NCI-H1417 treated with DMSO at 0.1 percent for 48 hours (cell line): ENCODE results near the gene NCAM1.

Experiments
- DNase-seq: peaks from one replicate; lab custom pipeline; 2025; lab: John Stamatoyannopoulos, UW

Gene NCAM1

DNA sequence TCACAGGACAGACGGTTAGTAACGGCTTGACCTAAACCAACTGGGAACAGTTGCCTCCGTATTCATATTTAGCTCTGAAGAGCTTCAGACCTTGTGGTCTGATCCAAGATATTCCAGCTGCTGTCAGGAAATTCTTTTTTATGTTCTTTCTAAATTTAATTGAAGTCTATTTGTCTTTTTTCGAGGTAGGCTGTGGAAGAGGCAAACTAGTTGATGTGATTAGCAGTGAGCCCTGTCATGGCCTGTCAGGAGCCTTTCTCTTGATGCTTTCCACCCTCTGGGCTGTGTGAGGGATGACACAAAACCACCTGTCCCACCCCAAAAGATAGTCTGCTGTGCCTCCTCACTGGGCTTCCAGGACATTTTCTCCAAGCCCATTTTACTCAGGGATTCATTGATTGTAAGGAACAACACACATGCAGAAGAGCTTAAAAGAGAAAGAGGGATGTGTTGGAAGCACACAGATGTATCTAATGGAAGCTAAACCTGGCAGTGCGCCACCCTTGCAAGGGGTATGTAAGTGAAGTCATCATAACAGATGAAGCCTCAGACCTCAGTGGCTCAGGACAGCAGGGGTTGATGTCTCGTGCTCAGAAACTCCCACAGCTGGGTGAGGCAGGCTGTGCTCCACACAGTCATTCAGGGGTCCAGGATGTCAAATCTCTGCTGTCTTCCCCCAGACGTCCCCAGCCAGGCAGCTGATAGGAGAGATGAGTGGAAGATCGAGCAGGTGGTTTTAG is 170.0 kb downstream of the NCAM1 start:
- no peak for DNase-seq

DNA sequence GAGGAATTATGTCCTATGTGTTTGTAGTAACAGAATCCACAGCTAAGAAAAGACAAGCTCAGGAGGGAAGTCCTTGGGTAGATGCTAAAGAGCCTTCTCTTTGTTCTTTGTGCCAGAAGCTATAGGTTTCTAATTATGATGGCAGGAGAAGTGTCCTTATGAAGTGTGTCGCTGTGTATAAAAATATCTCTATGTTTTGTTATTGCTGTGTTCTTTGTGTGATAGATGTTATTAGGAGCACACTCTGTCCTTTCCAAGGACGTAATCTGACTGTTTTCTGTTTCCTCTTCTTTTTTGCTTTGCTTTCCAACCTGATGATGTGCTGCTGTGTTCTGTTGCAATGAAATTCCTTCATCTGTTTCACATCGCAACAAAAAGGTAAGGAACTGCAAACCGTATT is 171.9 kb downstream of the NCAM1 start:
- no peak for DNase-seq

DNA sequence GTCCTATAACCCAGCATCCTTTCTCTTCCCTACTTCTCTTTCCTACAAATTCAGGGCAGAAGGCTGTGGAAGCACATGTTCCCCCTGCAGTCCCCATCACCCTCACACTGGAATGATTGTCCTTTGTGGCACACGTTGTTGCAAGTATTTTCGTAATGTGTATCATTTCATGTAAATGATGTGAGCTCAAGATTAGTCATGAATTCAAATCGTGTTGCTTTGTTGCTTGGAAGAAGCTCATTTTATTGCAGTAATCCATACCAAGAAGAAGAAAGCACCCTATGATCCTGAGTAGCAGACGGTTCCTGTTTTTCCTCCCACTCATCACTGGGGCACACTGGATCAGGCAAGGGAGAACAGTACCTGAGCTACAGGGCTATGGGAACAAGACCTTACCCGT is 173.4 kb downstream of the NCAM1 start:
- DNase-seq: no peak

DNA sequence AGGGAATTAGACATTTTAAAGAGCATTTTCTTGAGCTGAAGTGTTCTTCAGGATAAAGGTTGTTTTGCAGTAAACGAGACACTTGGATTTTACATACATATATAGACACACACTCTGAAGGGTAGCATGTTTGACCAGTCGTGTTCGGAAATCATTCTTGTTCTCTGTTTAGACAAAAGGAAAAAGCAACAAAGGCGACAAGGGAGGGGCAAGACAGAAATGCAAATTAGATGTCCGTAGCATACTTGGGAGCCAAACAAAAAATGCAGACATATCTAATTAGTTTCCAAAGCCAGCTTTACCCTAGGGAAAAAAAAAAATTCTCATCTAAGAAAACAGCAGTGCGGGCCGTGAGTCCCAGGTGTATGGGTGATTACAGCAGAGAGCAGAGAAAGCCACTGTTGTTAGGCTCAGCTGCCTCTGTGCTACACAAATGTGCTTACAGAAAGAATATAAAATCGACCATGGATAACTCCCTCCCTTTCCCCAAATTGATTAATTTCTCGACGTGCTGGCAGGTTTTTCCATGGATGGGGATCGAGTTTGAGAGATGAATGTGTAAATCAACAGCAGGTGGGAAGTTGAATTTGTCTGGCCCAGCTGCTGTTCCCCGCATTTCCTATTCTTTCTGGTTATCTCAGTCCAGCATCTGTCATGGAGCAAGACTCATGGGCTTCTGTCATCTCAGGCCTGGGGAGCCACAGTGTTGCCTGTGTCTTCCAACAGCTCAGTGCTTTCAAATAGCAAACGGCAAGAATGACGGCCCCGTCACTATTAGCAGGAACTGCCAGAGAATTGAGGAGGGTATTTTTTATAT is 176.7 kb downstream of the NCAM1 start:
- peak; percentile 33 for DNase-seq

DNA sequence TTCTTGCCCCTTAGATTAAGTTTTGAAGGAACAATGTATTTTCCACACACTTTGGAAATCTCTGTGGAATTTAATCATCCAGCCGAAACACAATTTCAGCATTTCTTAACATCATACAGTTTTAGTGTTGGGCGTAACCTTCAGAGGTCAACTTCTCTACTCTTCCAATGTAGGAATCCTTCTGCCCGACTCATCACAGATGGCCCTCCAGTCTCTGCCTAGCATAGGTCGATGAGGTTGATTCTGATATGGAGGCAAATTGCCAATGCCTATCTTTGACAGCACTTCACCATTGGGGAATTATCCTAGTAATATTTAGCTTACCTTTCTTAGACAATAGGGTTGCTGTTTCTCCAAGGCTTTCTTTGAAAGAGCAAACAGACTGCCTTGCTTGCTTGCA is 177.5 kb downstream of the NCAM1 start:
- no peak for DNase-seq

DNA sequence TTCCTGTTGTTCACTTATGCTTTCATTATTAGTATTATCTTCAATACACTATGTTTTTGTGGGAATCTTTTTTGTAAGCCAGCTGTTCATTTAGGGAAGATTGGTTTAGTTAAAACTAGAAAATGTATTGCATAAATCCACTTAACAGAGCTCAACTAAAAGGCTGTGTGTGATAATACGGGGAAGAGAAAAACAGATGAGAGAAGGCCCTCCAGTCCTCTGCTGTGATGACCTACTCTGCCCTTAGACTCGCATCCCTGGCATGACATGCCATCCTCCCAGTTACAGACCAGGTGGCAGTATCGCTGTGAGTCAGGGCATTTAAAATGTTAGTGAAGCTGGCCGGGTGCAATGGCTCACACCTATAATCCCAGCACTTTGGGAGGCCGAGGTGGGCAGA is 179.8 kb downstream of the NCAM1 start:
- DNase-seq: no peak

DNA sequence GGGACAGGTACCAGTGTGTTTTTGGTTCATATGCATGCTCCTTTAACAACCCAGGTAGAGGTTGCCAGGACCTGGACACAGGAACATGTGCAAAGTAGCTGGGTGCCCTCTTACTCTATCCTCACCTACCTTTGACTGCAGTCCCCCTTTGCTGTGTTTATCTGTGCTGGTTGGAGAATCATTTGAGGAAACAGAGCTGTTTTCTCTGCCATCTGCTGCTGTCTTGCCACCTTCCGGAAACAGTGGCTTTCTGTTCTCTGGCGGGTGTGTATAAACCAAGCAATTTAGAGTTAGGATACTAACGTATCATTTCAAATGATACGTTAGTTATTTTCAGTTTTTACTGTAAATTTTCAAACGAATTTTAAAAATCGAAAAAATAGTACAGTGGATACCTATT is 181.3 kb downstream of the NCAM1 start:
- no peak for DNase-seq

DNA sequence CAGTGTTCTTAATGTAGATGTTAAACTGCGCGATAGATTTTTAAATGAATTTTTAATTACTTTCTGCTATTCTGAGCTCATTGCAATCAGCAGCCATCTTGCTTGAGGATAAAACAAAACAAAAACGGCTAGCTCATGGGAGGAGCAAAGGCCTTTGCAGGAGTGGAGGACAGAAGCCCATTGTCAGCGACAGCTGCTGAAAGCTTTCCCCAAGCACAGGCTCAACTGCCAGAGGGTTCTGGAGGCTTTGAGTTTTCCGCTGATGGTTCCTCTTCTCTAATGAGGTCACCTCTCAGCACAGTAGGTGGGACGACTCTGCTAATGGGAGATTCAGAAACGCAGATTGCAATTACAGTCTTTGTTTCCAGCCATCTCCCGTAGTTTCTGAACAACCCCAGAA is 186.0 kb downstream of the NCAM1 start:
- DNase-seq: peak; percentile 78

DNA sequence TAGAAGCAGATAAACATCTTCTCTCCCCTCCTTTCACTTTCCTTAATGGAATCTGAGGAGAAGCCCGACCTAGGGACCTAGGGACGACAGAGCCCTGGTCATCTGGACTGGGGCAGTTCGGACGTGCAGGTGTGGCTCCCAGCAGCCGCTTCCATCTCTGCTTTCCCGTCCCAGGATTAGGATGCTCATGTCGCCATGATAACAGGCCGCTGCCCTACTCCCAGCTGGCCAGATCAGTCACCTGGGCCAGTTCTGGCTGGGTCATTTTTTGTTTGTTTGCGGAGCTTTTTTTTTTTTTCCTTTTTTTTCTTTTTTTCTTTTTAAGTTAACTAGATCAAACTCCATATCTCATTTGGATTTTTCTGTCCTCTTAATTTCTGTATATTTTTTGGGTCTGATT is 186.9 kb downstream of the NCAM1 start:
- no peak for DNase-seq

DNA sequence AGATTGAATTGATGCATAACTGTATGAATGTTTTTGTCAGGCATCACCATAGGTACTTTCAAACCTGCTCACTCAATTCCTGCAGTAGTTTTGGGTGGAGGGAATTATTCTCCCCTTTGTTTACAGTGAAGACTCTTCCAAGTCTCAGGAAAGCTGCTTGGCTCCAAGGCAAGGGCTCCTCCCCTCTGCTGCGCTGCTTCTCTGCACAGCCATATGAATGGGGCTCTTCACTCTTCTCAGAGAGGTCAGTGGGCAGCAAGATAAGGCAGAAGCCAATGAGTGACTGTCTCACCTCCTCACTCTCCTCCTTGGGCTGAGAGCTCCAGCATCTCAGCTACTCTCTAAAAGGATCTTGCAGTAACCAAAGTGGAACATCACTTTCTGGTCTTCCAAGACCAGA is 187.4 kb downstream of the NCAM1 start:
- no peak for DNase-seq

DNA sequence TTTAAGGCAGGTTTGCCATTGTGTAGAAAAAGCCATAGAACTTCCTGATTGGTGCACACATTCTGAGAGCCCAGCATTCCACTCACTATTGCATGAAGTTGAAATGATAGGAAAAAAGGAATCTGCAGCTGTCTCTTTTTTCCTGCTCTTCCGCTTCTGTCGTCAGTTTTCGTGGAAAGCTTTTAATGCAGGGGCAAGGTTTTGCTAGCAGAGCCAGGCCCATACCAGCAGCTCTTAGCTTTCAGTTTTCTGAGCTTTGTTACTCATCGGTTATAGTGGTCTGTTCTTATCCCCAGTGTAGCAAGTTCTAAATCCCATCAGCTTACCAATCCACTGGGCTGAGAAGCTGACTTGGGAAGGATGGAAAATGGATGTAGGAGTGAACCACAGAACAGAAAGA is 190.3 kb downstream of the NCAM1 start:
- no peak for DNase-seq

DNA sequence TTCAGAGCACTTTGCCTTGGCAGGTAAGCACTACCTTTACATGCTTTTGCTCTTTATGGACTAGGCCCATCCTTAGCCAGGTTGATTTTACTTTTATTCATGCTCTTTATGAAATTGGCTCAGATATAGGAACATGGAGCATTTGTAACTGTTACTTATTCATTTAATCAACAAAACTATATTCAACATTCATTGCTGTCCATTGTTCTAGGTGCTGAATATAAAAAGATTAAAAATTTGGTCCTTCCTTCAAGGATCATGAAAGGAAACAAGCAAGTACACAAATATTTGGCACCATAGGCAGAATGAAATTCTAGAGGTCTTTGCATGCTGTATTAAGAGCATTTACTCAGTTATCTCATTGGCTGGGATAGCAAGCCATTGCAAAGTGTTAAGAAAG is 191.3 kb downstream of the NCAM1 start:
- no peak for DNase-seq

DNA sequence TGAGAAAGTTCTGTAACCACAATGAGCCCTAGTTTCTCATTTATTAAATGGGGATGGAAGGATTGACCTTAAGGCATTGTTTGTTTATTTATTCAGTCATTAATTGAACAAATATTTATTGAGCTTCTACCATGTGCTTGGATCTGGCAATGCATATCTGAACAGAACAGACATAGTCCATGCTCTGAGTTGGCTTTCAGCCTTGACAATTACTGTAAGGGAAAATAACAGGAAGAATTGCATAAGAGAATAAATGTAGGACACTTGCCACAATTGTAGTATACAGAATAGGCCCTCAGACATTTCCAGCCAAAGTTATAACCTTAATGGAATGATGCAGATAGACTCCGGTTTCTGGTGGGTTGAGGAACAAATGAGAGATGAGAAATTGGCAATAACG is 192.6 kb downstream of the NCAM1 start:
- DNase-seq: no peak

DNA sequence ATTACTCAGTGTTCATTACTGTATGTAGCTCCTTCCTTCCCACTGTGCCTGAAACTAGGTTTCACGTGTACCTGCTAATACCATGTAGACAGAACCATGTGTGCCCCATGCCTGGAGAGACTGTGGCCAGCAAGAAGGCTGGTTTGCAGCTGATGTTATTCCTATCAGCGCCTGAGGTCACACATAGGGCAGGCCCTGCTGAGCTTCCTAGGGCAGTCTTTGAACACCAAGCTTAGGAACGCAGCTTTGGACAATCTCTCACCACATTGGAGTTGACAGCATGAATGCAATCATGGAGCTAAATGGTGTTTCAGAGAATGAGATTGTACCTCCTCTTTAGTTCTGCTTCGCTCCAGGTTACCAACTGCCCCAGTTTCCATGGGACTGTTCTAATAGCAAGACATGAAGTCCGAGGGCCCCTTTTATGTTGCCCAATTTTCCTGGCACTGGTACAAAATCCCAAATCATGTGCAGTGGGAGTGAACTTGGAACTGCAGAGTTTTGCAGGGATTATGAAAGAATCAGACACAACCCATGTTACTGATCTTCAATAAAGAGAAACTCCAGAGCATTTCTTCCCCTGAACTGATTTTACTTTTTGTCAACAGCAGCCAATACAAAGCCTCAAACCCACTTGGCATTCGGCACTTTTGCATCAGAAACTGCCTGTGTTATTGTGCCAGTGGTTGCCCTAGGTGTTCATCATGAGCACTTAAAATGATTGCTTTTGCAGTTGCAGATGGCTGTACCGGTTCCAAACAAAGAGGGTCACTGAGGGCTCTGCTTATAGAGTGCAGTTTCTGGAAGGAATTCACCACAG is 199.0 kb downstream of the NCAM1 start:
- no peak for DNase-seq

DNA sequence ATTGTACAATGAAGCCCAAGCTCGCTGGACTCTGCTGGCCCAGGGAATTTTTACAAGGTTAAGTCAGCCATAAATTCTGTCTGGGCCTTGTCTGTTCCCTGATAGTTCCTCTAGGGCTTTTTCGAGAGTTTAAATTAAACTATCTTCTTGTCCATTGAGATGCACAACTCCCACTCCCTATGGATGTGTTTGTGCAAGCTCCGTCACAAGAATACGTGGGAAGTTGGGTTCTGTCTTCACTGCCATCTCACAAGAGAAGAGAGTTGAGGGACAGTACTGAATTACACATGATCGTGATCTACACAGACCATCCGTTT is 199.5 kb downstream of the NCAM1 start:
- DNase-seq: no peak

DNA sequence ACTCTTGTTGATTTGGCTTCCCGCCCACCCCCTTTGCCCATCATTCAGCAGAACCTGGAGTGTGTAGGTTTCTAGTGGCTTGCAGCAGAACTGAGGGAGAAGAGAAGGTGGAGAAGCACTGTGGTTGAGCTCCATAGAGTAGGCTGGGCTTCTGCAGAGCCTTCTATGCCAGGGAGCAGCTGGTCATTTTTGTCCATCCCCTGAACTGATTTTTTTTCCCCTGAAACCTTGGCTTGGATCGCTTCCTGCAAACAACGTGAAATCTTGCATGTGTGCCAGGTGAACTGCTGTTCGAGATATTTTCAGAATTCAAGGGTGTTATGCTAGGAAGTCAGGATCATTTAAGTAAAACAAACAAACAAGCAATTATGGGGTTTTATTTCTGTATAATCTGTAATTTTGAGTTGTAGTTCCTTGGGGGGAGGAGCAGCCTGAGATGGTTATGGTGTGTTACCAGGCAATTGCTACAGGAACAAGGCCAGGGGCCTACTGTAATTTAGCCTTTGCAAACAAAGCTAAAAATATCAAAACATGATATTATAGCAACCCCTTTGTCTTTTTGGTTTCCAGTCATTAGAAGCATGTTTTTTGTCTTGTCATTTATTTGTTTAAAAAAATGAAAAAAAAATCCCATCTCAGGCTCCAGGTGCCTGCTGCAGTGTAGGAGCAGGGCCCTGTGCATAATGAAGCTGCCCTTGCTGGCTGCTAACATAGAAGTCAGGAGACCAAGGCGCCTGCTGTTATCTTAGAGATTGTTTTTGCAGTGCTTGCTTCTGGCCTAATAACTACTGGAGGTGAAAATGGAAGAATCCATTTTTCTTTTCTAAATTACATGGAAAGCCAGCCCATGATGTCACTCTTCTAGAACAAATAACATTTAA is 200.7 kb downstream of the NCAM1 start:
- peak; percentile 95 for DNase-seq

DNA sequence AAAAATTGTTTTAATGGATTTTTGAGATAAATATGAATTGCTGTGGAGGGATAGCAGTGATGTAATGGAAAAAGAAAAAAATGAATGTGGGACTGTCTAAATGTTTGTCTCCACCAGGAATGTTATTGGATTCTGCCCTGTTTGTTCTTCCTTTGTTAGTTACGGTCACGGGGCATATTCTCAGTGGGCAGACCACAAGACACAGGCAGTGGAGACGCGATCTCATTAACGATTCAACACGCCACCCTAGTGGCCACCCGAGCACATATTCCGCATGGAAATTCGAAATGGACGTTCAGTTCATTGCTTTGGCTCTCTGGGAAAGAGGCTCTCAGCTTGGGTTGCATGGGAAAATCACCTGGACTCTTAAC is 201.4 kb downstream of the NCAM1 start:
- DNase-seq: peak; percentile 70

DNA sequence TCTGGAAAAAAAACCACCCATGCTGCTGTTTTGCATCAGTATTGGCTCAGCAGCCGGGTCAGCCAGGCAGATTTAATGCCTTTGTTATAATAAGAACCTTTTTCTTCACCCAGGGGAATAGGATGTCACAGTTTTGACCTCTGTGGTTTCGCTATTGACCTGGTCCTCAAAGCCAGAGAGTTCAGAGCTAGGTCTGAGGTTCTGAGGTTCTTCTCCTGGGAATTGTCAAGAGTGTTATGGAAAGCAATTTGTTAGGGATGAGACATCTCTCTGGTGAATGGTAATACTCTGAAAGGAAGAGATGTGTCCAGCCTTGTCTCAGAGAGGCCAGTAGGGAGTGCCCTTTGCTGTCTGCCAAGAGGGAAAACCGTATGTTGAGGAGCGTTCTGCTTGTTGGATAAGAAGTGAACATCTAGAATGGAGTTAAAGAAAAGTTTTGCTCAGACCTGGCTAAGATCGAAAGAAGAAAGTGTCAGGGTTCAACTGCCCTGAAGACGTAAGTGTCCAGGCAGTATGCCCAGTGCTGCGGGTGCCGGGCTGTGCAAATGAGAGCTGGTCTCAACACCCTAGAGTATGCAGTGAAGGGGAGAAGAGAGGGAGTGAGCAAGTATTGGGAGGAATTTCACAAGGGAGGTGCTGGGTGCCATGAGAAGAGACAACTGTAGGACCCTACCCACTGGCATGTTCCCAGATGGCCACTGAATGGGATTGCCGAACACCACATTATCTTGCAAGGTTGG is 202.2 kb downstream of the NCAM1 start:
- DNase-seq: no peak

DNA sequence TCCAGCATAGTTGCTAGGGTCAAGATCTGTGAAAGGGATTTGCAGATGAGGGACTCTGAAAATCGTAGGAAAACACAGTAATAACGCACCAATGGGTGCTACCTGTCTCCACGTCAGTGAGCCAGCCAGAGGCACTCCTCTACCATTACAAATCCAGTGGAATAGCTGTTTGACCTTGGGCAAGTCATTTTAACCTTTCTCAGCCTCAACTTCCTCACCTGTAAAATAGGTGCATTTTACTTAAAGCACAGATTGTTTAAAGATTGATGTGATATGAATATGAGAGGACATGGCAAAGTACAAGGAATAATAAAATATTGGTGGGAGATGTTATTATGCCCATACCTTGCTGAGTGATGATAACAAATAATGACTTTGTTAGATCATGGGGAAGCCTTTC is 205.1 kb downstream of the NCAM1 start:
- DNase-seq: no peak

DNA sequence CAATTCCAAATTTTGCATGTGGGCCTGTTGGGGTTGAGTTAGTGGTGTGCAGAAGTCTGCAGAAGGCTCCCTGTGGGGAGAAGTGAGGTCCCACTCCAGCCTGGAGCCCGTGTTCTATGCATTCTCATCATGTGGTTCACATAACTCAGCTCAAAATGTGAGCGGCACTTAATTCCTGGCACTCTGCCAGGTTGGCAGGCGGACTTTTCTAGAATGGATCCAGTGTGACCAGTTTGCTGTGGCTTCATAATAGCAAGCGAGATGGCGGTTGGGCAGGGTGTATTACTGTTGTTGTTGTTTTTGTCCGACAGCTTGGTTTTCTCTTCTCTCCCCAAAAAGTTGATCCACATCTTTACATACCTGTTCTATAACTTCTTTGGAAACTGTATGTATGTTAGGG is 206.4 kb downstream of the NCAM1 start:
- no peak for DNase-seq
